Left lung (tissue), 10 donors: ENCODE measurements around the gene NCOA7. TPM values are rescaled to one million over a fixed set of nuclear protein-coding genes. Genes with fewer than 3 reads are reported as not detected.
A peak's percentile ranks its signal among the peaks of the same experiment; 100 is the strongest.

ENCODE experiments used
- ATAC-seq: fragments of 200-7000 bp; cut with Tn5 transposase; one replicate; pipeline ENCODE4 v1.9.1; 2020; ENCODE audit warnings: moderate library complexity
- DNase-seq, 4 donors: peaks; one replicate each; pipeline ENCODE4 v3.0.0-alpha.2; 2013 to 2020
- H3K27ac ChIP-seq, 2 donors: fragments of 200-600 bp; sonication (generic) in 1 of 2; one replicate each; pipeline versions ENCODE4 v1.5.0 to v1.8.0; 2020 to 2021
- H3K27me3 ChIP-seq, 2 donors: fragments of 200-600 bp; sonication (generic) in 1 of 2; one replicate each; pipeline versions ENCODE4 v1.5.0 to v1.8.0; 2020 to 2021
- H3K36me3 ChIP-seq, 2 donors: fragments of 200-600 bp; sonication (generic) in 1 of 2; one replicate each; pipeline versions ENCODE4 v1.5.0 to v1.8.0; 2020 to 2021
- H3K4me1 ChIP-seq, 2 donors: fragments of 200-600 bp; one replicate each; pipeline ENCODE4 v1.8.0; 2021
- H3K4me3 ChIP-seq, 2 donors: fragments of 200-600 bp; sonication (generic) in 1 of 2; one replicate each; pipeline versions ENCODE4 v1.5.0 to v1.8.0; 2020 to 2021; ENCODE audit warnings: mild to moderate bottlenecking in 1 of 2
- H3K9me3 ChIP-seq, 2 donors: fragments of 200-600 bp; sonication (generic) in 1 of 2; one replicate each; pipeline versions ENCODE4 v1.5.0 to v1.8.0; 2020 to 2021
- CTCF ChIP-seq, 2 donors: fragments of 200-600 bp; sonication (generic) in 1 of 2; IDR thresholded peaks; one replicate each; pipeline versions ENCODE4 v1.5.0 to v1.8.0; 2021; ENCODE audit warnings: antibody characterized with exemption in 2 of 2
- intact Hi-C, 2 donors: fragments of 100-400 bp; cut with DNase I; formaldehyde crosslinking; loops; one replicate each; pipeline versions ENCODE4 v1.11.2 to v1.14.2; 2022
- polyA plus RNA-seq, 6 donors: library from polyadenylated mRNA; unstranded; fragments of 120-200 nt; gene quantifications; one replicate each; pipeline ENCODE4 v1.2.1, GENCODE V29; 2013; ENCODE audit not compliant: insufficient read length in 6 of 6
- total RNA-seq, 2 donors: library from RNA; stranded (reverse); fragmentation: NEBNext Ultra II Directional; extraction: Animal tissue kit (Norgen Biotek cat#: 25700); gene quantifications; one replicate each; pipeline ENCODE4 v1.2.1, GENCODE V29; 2021
- donor health status: DM: no; HTN: yes; CAD: no.
- donor health status: DM: no; HTN: no; CAD: no.

NCOA7 gene
- total and polyA plus RNA-seq, 8 donors, result 16.1 to 94.3 (median 18.3) TPM

GRCh38 chr6:125828476-125829039, 37.8 kb downstream of the NCOA7 start:
- H3K4me1 ChIP-seq, result peaks cover 0 to 54% of the 10 kb centered on the region in 2 donors
- H3K27me3 ChIP-seq, result no peaks in the 10 kb centered on the region
- ATAC-seq (no peak), DNase-seq (no peak)
- H3K4me3 ChIP-seq, result no peak overlapping the region
- no peaks in the 10 kb centered on the region for H3K9me3 ChIP-seq
- no peak for TF ChIP-seq CTCF (IDR thresholded peaks at IDR 0.05)
- H3K36me3 ChIP-seq, result no peaks in the 10 kb centered on the region
- intact Hi-C loops, result no loop called here
- no peak overlapping the region for H3K27ac ChIP-seq

DNA sequence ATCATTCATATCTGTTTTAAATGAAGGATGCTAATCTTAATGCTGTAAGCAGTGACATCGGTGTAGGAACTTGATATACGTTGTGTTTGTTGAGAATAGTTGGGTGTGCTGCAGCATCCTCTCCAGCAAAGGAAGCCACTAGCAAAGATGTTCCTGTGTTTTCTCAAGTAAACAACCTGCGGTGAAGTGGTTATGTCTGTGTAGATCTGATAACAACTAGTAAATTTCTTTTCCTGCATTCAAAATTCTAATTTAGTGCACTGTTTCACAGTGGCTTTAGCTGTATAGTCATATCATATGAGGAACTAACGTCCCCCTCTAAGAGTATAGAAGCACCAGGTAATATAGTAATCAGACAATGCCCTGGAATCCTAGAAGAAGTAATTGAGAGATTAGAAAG, 38.7 kb downstream of the NCOA7 start:
- Histone ChIP-seq H3K9me3 (no peaks in the 10 kb centered on the region), H3K4me1 (peaks cover 5 to 63% of the 10 kb centered on the region in 2 donors), H3K27ac (no peak overlapping the region), H3K4me3 (no peak overlapping the region), H3K27me3 (no peaks in the 10 kb centered on the region), H3K36me3 (no peaks in the 10 kb centered on the region)
- no peak for TF ChIP-seq CTCF (IDR thresholded peaks at IDR 0.05)
- ATAC-seq (no peak), DNase-seq (no peak)
- intact Hi-C loops, result no loop called here

DNA sequence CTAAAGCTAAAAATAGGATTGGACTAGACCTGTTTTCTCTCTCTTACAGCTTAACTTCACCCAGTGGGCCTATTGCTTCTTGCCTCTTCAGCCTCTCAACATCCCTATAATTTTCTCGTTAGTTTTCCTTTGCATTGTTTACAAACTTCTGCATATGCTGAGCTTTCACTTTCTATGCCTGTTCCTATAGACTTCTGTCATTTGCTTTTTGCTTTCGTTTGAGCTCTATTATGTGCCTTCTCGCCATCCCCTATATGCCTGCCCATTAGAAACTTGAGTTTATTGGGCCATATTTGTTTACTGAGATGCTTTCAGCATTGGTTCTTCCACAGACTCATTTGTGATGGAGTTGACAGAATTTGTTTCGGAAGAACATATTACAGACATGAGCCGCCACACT, 40.9 kb downstream of the NCOA7 start:
- TF ChIP-seq CTCF (IDR thresholded peaks at IDR 0.05), result no peak
- ATAC-seq (no peak), DNase-seq (no peak)
- H3K4me3 ChIP-seq, result no peak overlapping the region
- H3K36me3 ChIP-seq, result no peaks in the 10 kb centered on the region
- no peaks in the 10 kb centered on the region for H3K9me3 ChIP-seq
- peaks cover 18 to 82% of the 10 kb centered on the region in 2 donors for H3K4me1 ChIP-seq
- peak overlapping the region in 1 of 2 donors; percentile 43 for H3K27ac ChIP-seq
- no peaks in the 10 kb centered on the region for H3K27me3 ChIP-seq
- intact Hi-C loops, result no loop called here

- Histone ChIP-seq H3K27me3 (no peaks in the 10 kb centered on the region), H3K9me3 (no peaks in the 10 kb centered on the region), H3K4me1 (peaks cover 18 to 84% of the 10 kb centered on the region in 2 donors), H3K27ac (peak overlapping the region in 1 of 2 donors; percentile 49), H3K4me3 (no peak overlapping the region), H3K36me3 (no peaks in the 10 kb centered on the region)
- intact Hi-C loops, result no loop called here
- TF ChIP-seq CTCF (IDR thresholded peaks at IDR 0.05), result no peak
- DNase-seq (no peak), ATAC-seq (no peak)
Observed at GRCh38 chr6:125832391-125833117, 41.8 kb downstream of the NCOA7 start.

- no peak for TF ChIP-seq CTCF (IDR thresholded peaks at IDR 0.05)
- peaks cover 18 to 69% of the 10 kb centered on the region in 2 donors for H3K4me1 ChIP-seq
- H3K4me3 ChIP-seq, result no peak overlapping the region
- no peaks in the 10 kb centered on the region for H3K9me3 ChIP-seq
- peak overlapping the region; percentile 69 to 72 for H3K27ac ChIP-seq
- H3K27me3 ChIP-seq, result no peaks in the 10 kb centered on the region
- H3K36me3 ChIP-seq, result no peaks in the 10 kb centered on the region
- intact Hi-C loops, result no loop called here
- DNase-seq (no peak), ATAC-seq (peak; percentile 52)
Observed at GRCh38 chr6:125834348-125834747, 43.6 kb downstream of the NCOA7 start.
